Epithelial cell of esophagus (primary cell): ENCODE data around the gene NFKB1.

ENCODE experiments used
- DNase-seq: peaks from one replicate; pipeline ENCODE4 v3.0.0; 2010; ENCODE audit warnings: low read depth
- H3K4me3 ChIP-seq: 2 replicates; pipeline ENCODE4 v1.5.1; 2011; ENCODE audit warnings: mild to moderate bottlenecking, low read length, control low read depth
- CTCF ChIP-seq: IDR thresholded peaks from 2 replicates; pipeline ENCODE4 v1.5.1; 2011; ENCODE audit warnings: low read depth, mild to moderate bottlenecking, low read length, control low read depth, inconsistent platforms; ENCODE audit not compliant: insufficient read depth; ENCODE audit errors: missing control alignments

Gene NFKB1

DNA sequence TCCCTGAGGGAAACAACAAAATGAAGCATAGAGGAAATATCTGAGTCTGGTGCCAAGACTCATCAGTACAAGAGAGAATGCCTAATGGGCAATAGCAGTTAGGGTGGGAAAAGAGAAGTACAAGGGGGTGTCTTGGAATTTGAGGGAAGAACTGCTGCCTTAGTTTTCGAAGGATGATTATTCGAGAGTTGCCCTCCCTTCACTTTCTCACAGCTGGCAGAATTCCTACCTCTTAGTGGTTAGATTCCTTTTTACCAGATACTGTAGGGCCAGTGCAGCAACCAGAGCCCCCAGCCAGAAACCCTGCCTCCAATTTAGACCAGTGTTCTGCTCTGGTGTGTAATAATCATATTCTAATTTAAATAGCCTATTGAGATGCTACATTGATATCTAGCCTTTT, 56.5 kb downstream of the NFKB1 start:
- no peak for TF ChIP-seq CTCF
- H3K4me3 ChIP-seq: no peak overlapping the region
- DNase-seq: no peak

- no peak for DNase-seq
- no peak for TF ChIP-seq CTCF
- no peak overlapping the region for H3K4me3 ChIP-seq
Observed at GRCh38 chr4:102560115-102560514, 59.0 kb downstream of the NFKB1 start.

- DNase-seq: no peak
- TF ChIP-seq CTCF: no peak
- no peak overlapping the region for H3K4me3 ChIP-seq
Observed at GRCh38 chr4:102560571-102561341, 59.6 kb downstream of the NFKB1 start.

GRCh38 chr4:102563000-102563399, 61.8 kb downstream of the NFKB1 start:
- TF ChIP-seq CTCF: no peak
- DNase-seq: no peak
- H3K4me3 ChIP-seq: no peak overlapping the region

- TF ChIP-seq CTCF: no peak
- DNase-seq: peak; percentile 80
- no peak overlapping the region for H3K4me3 ChIP-seq
Observed at GRCh38 chr4:102564399-102565059, 63.4 kb downstream of the NFKB1 start.

DNA sequence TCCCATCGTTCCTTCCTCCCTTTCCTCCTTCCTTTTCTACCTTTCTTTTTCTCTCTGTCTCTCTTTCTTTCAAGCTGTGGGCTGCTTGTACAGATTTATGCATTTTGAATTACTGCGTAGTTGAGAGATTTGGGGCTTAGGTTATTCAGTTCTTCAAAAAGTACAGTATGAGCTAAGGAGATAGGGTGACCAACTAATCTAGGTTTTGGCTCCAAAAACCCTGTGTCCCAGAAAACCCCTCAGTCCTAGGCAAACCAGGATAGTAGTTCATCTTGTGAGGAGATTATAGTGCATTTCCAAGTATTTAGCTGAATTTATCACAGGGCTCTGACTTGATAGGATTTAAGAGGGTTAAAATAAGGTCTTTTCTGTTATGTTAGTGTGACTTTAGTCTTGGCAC, 64.5 kb downstream of the NFKB1 start:
- no peak overlapping the region for H3K4me3 ChIP-seq
- DNase-seq: no peak
- TF ChIP-seq CTCF: no peak
